NCI-H524 treated with DMSO at 0.1 percent for 48 hours (cell line): ENCODE measurements around the gene ATP2C2.
"Not testable (repeated sequence)": the region's sequence is repeated elsewhere in the genome, so short reads cannot be mapped to it uniquely, and the experiment has no call there.

Experiments
- DNase-seq: peaks from one replicate; lab custom pipeline; 2025; lab: John Stamatoyannopoulos, UW

Gene ATP2C2

DNA sequence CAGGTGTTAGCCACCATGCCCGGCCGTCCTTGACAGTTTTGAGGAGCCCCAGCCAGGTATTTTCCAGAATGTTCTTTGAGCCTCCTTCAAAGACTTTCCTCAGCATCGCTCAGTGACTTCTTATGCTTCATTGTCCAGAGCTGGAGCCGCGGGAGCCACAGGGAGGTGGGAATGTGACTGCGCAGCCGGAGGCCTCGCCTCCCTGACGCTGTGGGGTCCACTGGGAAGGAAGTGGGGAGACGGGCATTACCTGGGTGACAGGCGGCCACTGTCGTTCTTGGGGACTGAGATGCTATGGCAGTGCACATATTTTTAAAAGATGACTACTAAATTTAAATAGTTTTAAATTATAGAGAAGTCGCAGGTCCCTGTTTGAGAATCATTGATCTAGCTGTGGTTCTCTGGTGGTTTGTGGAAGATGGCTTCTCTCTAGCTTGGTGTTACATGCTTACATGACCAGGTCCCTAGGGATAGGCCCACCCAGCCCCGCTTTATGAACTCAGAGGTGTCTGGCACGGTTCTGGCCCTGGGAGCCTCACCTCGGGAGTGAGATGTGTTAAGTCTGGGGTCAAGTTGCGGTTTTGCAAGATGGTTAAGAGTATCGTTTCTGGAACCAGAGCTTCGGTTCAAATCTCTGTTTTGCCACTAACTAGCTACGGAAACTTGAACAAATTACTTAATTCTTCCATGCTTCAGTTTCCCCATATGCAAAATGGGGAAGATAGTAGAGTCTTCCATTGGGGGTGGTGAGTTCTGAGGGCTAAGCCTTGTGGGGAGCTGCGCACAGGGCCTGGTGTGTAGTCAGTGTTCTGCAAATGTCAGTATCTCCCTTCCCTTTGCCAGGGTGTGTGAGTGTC is 53.0 kb downstream of the ATP2C2 start:
- DNase-seq, result no peak

GRCh38 chr16:84421938-84422220 is 53.5 kb downstream of the ATP2C2 start:
- DNase-seq, result no peak

- peak; percentile 66 for DNase-seq
Observed at GRCh38 chr16:84423416-84423837, 55.1 kb downstream of the ATP2C2 start.

DNA sequence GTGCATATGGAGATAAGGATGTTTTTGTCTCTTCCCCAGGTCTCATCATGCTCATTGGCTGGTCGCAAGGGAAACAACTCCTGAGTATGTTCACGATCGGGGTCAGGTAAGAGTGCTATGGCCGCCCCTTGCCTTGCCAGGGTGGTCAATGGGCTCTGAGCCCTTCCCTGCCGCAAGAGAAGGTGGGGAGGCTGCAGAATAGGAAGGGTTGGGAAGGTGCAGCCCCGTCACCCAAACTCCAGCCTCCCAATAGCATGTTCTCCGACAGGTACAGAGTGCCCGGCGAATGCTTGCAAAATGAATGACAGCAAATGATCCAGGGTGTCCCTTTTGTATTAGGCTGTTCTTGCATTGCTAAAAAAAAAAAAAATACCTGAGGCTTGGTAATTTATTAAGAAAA is 57.4 kb downstream of the ATP2C2 start:
- no peak for DNase-seq

- no peak for DNase-seq
Observed at GRCh38 chr16:84426804-84427203, 58.5 kb downstream of the ATP2C2 start.

- no peak for DNase-seq
Observed at GRCh38 chr16:84427553-84427952, 59.2 kb downstream of the ATP2C2 start.

- DNase-seq, result no peak
Observed at GRCh38 chr16:84430860-84431259, 62.5 kb downstream of the ATP2C2 start.

DNA sequence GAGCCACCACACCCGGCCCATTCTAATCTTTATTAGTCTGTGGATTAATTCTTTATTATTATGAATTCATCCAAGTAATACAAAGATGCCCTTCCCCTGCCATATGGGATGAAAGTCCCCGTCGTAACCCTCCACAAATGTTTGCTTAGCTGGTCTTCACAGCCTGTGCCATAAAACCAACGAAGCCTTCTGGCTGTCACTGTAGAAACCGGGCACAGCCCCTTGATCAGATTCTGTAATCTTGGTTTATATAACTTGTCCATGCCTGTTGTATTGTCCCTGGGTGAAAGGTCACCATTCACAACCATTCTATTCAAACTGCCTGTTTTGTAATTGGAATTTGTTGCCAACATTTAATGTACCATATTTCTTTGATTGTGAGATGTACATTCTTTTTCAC is 66.5 kb downstream of the ATP2C2 start:
- DNase-seq, result no peak

DNA sequence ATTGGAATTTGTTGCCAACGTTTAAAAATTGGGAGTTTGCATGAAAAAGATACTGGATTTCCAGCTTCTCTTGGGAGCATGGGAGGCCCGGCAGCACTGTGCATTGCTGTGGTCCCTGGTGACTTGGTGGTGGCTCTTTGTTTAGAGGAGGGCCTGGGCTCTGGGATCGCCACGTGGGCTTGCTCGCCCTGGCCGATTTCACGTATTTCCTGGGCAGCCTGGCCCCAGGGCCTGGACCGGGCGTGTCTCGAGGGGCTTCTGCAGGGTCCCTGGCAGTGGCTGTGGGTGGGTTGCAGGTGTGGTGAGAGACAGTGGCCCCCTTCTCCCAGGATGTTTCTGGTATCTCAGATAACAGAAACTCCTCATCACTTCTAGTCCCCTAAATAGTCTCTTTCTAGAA is 67.9 kb downstream of the ATP2C2 start:
- DNase-seq, result no peak

GRCh38 chr16:84438971-84439696 is 70.8 kb downstream of the ATP2C2 start:
- no peak for DNase-seq

DNA sequence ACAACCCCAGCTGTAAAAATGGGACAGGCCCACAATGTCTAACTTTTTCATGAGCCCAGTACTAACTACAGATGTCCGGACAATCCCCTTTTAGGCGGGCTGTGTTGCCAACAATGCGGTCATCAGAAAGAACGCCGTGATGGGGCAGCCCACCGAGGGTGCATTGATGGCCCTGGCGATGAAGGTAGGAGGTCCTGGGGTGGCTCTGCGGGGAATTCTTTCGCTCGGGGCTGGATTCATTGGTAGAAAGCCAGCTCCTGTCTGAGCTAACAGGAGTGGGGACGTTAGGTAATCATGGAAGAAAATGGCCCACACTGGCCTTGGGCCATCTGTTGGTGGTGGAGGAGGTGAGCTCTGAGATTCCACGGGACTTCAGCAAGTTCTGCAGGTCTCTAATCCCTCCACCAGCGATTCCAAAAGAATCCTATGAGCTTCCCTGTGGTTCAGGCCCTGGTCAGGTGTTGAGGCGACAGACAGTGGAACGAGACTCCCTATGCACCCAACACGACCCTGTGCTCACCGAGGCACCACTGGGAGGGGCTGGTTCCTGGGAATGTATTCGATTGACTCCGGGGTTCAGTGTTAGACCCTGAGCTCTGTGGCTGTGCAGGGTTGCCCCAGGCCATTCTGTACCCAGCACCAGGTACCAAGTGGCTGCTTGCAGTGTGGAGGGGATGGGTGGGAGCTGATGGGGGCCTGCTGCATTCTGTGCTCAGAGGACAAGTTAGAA is 74.2 kb downstream of the ATP2C2 start:
- DNase-seq, result no peak

DNA sequence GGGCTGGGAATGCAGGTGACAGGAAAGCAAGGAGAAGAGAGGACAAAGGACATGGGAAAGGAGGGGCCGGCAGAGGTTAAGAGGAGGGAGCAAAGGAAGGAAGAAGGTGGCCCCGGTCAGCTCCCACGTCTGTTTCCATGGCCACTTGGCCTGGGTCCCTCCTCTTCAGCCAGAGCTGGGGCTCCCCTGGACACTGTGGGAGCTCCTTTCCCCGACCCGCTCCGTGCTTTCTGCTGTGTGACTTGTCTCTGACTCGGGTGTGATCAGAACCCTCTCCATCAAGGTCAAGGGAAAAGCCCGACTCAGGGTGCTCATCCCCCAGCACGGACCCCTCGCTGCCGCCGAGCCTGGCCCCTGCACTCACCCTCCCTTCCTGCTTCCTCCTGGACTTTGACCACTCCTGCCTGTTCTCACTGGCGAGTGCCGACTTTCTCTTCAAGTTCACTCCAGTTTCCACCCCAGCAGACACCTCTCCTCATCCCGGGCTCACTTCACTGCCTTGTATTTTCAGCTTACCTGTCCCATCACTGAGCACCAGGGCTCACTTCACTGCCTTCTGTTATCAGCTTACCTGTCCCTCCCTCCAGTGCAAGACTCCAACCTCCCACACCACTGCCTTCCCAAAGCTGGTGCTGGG is 74.9 kb downstream of the ATP2C2 start:
- DNase-seq, result no peak

GRCh38 chr16:84444476-84444875 is 76.1 kb downstream of the ATP2C2 start:
- DNase-seq, result no peak

DNA sequence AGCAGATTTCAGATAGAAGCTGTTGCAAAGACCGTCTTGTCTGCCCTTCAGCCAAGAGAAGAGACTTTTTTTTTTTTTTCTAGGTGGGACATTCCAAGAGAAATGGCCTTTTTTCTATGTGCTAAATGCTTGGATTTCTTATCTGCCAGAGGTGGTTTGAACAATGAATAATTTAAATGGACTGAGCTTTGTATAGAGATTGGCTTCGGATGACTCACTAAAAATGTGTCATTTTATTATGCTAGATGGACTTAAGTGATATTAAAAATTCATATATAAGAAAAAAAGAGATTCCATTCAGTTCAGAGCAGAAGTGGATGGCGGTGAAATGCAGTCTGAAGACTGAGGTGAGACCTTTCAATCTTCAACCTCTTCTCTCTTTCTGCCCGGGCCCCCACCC is 77.7 kb downstream of the ATP2C2 start:
- no peak for DNase-seq

DNA sequence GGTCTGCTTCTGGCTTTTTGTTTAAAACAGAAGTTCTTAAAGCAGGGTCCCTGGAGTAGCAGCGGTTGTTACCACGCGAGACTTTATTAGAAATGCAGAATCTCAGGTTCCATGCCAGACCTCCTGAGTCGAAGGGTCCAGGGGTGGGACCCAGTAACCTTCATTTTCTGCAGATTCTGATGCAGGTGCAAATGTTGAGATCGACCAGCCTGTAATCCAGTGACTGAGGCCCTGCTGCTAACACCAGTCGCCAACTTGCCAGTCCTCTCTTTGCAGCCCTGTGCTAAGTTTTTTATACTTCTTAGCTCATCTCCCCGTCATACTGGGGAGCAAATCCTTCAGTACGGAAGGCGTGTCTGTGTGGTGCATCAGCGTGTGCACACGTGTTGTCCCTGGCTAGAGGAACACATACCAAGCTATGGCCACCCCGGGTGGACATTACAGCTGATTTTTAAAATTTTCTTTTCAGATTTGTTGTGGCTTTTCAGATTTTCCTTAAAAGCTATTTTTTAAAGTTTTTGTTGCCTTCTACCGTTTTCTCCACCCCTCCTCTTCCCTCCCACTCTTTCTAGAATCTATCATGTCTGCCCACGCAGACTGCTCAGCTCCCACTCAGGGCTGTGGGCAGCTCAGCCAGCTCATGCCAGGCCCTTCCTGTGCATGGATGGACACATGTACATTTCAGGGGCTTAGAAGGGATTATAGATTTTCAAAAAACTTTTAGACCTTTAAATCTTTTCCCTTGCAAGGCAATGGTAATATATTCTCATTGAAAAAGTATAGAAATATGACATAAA is 78.5 kb downstream of the ATP2C2 start:
- no peak for DNase-seq

DNA sequence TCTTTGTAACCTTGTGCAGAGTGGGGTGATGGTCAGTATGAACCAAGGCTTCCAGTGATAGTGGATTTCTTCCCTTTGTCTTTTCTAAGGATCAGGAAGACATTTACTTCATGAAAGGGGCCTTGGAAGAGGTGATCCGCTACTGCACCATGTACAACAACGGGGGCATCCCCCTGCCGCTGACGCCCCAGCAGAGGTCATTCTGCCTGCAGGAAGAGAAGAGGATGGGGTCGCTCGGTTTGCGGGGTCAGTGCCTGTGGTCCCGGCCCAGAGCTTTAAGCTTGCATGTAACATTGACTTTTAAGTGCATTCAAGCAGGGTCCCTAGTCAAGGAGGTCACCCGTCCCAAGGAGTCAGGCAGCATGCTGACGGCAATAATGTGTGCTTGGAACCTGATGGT is 80.1 kb downstream of the ATP2C2 start:
- DNase-seq, result no peak

GRCh38 chr16:84449156-84450140 is 81.1 kb downstream of the ATP2C2 start:
- no peak for DNase-seq

- no peak for DNase-seq
Observed at GRCh38 chr16:84450176-84450865, 82.0 kb downstream of the ATP2C2 start.

- DNase-seq, result not testable (repeated sequence)
Observed at GRCh38 chr16:84451010-84451676, 82.8 kb downstream of the ATP2C2 start.
